ENCODE results near the gene NUDT22.

NUDT22 gene

DNA sequence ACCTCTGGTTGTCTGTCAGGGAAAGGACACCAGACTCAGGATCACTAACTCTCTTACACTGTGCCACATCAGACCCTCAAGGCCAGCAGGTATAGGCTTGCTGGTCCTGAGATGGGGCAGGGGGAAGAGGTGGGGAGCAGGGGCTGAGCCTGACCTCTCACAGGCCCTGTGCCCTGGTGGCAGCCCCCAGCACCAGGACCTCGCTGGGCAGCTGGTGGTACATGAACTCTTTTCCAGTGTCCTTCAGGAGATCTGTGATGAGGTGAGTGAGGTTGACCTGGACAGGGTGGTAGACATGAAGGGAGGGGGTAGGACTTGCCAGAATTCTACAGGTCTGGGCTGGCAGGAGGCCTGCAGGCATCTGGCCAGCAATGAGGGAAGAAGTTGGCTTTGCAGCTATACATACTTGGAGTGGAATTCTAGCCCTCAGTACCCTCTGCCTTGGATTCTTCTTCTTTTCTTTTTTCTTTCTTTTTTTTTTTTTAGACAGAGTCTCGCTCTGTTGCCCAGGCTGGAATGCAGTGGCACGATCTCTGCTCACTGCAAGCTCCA, 1.4 kb downstream of the NUDT22 start:
- DNase-seq (ENCODE audit: low spot score): no peak

DNA sequence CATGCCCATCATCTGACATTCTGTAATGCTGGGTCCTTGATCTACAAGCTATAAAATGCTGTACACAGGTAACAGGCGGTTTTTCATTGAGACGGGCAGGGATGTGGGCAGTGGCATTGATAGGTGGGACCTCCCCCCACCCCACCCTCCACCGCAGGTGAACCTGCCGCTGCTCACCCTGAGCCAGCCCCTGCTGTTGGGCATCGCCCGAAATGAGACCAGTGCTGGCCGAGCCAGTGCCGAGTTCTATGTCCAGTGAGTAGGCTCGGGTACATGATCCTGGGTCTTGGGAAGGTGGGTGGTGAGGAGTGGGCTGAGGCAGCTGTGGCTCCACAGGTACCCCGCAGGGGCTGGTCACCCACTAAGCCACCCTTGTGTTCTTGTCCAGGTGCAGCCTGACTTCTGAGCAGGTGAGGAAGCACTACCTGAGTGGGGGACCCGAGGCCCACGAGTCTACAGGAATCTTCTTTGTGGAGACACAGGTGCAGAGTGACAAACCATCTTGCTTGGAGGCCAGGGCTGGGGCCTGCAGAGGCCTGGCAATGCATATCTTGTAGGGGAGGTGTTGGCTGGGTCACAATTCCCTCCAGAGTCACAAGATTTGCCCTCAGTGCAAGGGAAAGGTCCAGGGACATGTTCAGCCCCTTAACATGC, 3.1 kb downstream of the NUDT22 start:
- DNase-seq (ENCODE audit: low spot score): no peak

DNA sequence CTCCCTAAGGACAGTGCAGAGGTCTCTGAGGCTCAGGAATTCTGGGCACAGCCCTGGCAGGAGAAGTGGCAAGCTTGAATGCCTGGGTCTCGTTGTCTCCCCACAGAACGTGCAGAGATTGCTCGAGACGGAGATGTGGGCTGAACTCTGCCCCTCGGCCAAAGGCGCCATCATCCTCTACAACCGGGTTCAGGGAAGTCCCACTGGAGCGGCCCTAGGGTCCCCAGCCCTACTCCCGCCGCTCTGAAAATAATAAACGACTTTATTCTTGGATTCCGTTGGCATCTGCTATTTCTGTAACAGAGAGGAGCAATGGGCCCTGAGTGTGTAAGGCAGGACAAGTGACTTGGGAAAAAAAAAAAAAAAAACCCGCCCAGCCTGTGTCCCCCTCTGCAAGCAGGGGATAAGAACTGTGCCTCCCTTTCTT, 3.7 kb downstream of the NUDT22 start:
- no peak for DNase-seq (ENCODE audit: low spot score)

DNA sequence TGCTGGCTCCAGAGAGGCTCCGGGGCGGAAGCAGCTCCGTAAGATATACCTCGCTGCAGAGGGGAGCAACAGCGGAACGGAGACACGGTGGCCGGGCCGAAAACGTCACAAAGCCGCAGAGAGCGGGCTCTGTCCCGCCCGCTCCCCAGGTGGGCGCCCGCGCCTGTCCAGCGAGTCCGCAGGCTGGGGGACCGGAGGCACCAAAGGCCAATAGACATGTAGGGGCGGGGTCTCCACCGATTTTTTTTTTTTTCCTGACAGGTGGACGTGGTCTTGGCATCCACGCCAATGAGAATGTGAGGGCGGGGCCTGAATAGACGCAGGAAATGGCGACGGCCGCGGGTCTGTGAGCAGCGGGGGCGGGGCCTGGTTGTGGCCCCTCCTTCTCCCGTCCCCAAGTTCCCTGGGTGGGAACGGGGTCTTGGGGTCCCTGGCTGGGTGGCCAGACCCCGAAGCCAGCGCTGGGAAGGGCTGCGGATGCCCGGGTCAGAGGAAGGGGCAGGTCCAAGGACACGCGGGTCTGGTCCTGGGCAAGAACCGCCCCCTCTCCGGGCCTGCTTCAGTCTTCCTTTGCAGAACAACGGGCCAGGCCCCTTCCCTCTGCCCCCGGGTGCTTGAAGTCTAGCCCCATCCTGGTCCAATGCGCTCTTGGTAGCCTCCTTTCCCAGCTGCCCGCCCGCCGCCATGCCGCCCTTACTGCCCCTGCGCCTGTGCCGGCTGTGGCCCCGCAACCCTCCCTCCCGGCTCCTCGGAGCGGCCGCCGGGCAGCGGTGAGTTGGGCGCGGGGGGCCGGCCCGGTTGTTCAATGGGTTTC, 4.3 kb downstream of the NUDT22 start, which contains the start of gene DNAJC4:
Gene DNAJC4 (plus strand): TSS at position 378 of the 814 bp plus-strand sequence. CDS start 307 bp downstream, at position 685.
- DNase-seq (ENCODE audit: low spot score): peak; percentile 88

DNA sequence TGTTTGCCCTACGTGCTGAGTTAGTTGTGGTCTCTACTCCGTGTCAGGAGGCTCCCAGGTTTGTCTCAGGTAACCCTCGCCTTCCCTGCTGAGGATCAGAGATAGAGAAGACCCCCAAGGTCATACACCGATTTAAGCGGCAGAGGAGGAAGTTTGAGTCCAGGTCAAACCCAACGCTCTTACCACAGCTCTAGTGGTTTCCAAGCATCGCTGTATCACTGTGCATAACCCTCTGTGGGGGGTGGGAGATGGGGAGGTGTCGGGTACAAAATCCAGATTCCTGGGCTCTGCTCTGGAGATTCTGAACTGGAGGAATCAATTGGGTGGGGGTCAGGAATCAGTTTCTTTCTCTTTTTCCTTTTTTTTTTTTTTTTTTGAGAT, 4.9 kb downstream of the NUDT22 start:
- DNase-seq (ENCODE audit: low spot score): no peak

DNA sequence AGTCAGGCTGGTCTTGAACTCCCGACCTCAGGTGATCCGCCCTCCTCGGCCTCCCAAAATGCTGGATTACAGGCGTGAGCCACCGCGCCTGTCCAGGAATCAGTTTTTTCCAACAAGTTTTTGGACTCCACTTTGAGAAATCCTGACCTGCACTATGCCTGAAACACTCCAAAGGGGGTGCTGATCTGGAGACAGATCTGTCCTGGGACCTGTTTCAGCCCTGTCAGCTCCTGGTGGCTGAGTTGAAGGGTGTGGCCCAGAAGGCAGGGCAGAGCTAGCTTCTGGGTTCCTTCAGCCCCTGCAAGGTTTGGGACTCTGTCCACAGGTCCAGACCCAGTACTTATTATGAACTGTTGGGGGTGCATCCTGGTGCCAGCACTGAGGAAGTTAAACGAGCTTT, 5.5 kb downstream of the NUDT22 start:
- DNase-seq (ENCODE audit: low spot score): no peak

DNA sequence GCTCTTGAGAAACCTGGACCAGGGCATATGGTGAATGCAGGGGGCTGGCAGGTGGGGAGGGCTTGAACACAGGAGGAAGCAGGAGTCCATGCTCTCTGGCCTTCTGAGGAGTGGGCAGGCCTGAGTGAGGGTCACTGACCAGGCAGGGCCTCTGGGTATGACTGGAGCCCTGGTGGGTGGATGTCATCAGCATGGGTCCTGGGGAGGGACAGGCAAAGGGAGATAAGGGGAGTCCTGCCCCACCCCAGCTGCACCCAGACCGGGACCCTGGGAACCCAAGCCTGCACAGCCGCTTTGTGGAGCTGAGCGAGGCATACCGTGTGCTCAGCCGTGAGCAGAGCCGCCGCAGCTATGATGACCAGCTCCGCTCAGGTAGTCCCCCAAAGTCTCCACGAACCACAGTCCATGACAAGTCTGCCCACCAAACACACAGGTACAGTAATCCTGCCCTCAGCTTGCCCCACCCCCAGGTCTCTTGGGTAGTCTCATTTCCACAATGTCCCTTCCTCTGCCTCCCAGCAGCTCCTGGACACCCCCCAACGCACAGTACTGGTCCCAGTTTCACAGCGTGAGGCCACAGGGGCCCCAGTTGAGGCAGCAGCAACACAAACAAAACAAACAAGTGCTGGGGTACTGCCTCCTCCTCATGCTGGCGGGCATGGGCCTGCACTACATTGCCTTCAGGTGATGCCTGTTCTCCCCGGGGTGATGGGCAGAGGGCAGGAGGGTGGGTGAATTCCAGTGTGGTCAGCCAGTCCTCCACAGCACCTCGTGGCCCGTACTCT, 6.3 kb downstream of the NUDT22 start:
- DNase-seq (ENCODE audit: low spot score): no peak

DNA sequence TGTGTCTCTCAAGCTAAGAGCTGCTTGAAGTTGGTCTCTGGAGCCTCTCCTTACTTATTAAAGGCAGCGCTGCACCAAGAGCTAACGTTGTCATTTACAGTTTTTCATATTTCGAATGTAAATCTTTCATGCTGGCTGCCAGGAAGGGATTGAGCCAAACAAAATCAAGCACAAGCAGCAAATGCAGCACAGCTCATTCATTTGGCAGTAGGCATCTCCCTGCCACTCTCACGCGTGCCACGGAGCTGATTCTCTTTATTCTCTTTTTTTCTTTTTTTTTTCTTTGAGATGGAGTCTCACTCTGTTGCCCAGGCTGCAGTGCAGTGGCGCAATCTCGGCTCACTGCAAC, 6.9 kb downstream of the NUDT22 start:
- DNase-seq (ENCODE audit: low spot score): no peak

DNA sequence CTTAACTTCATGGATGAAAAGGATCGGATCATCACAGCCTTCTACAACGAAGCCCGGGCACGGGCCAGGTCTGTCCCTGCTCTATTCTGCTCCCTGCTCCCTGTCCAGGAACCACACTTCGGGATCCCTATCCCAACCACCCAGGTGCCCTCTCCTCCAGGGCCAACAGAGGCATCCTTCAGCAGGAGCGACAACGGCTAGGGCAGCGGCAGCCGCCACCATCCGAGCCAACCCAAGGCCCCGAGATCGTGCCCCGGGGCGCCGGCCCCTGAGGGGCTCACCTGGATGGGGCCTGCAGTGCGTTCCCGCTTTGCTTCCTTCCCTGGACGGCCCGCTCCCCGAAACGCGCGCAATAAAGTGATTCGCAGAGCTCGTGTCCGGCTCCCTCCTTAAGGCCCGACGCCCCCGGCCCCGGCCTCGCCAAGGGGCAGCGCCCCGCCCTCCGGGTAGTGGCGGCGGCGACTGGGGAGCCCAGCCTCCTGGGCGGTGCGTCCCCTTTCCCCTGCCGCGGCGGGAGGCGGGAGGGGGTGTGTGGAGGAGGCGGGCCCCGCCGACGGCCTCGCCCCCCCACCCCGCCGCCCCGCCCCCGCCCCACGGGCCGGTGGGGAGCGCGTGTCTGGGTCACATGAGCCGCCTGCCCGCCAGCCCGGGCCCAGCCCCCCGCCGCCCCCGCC, 8.0 kb downstream of the NUDT22 start, which contains the start of gene VEGFB:
Gene VEGFB (plus strand): TSS at position 672 of the 674 bp plus-strand sequence. CDS start 250 bp downstream, outside the sequence.
- peak; percentile 71 for DNase-seq (ENCODE audit: low spot score)

DNA sequence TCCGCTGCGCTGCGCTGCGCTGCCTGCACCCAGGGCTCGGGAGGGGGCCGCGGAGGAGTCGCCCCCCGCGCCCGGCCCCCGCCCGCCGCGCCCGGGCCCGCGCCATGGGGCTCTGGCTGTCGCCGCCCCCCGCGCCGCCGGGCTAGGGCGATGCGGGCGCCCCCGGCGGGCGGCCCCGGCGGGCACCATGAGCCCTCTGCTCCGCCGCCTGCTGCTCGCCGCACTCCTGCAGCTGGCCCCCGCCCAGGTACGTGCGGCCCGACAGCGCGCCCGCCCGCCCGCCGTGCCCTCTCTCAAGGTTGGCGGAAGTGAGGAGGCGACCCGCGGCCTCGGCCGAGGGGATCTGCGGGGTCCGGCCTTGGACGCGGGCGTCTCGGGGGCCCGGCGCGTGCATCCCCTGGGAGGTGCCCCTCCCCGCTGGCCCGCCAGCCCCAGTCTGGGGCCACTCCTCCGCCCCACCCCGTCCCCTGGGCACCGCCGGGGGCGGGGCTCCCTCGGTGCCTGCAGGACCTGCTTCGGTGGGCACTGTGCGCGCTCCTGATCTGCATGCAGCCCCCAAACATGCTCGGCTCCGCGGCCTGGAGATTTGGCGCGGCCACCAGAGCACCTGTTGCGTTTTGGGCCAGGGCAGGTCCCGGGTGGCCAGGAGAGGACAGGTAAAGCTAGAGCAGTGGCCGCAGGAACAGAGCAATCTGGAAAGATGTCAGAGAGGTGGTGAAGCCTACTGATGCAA, 8.7 kb downstream of the NUDT22 start:
- DNase-seq (ENCODE audit: low spot score): peak; percentile 68

DNA sequence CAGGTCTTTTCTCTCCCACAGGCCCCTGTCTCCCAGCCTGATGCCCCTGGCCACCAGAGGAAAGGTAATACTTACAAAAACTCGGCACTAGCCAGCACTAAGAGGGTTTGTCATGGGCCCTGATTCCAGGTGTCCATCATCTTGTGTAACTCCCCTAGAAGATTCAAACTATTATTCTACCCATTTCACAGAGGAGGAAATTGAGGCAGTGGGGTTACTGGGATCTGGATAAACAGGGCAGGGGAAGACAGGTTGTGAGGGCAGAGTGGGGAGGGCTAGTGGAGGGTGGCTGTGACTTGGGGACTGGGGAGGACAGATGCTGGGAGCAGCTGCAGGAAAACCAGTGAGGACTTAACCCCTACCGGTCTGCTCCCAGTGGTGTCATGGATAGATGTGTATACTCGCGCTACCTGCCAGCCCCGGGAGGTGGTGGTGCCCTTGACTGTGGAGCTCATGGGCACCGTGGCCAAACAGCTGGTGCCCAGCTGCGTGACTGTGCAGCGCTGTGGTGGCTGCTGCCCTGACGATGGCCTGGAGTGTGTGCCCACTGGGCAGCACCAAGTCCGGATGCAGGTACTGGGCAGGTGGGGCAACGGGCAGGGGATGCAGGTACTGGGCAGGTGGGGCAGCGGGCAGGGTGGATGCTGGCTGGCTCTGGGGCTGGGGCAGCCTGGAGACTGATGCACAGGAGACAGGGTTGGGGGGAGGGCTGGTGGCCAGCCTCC, 9.5 kb downstream of the NUDT22 start:
- DNase-seq (ENCODE audit: low spot score): no peak

DNA sequence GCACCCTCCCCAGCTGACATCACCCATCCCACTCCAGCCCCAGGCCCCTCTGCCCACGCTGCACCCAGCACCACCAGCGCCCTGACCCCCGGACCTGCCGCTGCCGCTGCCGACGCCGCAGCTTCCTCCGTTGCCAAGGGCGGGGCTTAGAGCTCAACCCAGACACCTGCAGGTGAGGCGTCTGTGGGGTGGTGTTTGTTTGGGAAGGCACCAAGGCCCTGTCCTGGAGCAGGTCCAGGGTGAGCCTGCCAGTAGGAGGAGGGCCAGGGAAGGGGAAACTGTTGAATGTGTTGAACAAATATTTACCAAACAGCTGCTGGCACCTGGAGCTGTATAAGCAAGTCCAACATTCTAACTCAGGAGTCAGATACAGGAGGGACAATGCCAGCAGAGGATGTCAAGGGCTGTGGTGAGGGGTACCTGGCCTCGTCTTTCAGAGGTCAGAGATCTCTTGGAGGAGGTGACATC, 11.4 kb downstream of the NUDT22 start:
- DNase-seq (ENCODE audit: low spot score): no peak

DNA sequence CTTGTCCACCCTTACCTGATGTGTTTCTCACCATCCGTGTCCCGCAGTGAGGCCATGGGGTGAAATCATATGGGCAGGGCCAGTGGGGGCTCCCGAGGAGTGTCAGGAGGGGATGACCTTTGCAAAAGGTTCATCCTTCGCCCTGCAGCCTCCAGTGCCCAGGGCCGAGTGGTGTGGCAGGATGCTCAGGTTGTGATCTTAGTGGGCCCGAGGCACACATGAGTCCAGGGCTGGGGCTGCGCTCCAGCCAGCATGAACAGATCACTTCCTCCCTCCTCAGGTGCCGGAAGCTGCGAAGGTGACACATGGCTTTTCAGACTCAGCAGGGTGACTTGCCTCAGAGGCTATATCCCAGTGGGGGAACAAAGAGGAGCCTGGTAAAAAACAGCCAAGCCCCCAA, 12.0 kb downstream of the NUDT22 start:
- no peak for DNase-seq (ENCODE audit: low spot score)

DNA sequence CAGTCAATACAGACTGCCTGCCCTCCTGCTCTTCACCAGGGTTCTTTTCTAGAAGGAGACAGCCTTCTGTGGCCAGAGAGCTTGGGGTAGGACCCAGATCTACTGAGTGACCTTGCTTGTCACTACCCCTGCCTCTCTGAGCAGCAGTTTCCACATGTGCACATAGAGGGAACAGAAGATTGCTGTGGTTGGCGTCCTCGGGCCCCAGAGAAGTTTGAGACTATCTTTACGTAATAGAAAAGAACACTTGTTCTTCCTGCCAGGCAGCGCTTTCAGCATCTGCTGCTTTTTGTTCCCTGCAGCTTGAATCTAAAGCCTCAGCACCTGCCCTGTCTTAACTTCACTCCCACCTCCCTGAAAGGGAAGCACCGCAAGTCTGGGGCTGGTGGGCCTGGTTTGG, 12.9 kb downstream of the NUDT22 start:
- DNase-seq (ENCODE audit: low spot score): no peak

DNA sequence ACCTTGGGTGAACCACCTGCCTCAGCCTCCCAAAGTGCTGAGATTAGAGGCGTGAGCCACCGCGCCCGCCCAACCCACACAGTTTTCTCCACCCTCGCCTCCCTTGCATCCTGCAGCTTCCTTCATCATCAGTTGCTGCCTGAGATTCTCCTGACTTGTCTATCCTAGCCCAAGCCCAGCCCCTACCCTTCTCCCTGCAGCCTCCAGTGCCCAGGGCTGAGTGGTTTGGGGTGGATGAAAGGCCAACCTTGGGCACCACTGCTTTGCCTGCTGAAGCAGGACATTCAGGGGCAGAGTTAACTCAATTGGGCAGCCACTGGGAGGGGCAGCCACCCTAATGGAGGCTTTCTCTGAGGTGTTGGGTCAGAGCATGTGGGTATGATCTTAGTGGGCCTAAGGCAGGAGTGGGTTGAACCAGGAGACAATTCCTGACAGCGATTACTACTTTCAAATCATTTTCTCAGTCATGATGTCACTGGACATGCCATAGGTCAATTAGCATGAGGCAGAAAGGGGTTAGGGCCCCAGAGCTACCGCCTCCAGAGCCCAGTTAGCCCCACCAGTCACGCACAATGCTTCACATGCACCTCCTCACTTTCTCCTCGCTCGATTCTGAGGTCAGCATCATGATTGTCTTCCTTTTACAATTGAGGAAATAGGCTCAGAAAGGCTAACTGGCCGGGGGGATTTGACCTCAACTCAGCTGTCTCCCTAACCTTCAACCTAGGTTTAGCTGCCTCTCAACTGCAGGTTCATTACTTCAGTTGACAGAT, 13.8 kb downstream of the NUDT22 start:
- DNase-seq (ENCODE audit: low spot score): no peak

DNA sequence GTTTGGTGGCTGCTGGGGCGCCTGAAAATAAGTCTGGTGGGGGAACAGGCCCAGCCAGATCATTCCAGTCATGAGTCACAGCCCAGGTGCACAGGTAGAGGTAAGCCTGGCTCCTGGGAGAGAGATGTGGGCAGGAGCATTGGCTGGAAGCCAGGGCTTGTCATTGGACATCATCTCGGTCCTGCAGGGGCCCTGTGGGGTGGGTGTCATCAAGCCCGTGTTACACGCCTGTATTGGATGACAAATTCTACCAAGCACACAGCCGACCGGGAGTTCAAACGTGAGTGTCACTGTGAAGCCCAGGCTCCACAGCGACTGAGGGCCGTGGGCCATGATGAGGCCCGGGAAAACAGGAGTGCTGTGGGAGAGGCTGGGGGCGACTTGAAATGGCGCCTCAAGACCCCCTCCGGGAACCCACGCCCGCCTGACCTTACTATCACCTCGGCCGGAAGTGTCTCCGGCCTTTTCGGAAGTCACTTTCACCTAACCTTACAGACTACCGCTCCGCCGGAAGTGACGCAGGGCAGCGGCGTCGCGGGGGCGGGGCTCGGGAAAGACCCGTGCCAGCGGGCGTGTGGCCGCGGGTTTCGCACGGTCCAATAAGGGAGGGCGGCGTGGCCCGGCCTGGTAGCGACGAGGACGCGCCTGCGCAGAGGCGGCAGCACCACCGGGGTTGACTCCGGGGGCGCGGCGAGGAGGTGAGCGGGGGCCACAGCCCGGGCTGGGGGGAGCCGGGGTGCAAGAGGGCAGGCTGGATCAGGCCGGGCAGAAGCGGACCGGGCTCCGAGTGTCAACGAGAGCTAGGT, 14.6 kb downstream of the NUDT22 start, which contains the start of gene FKBP2:
Gene FKBP2 (plus strand): TSS at position 661 of the 806 bp plus-strand sequence. CDS start 1,293 bp downstream, outside the sequence.
- DNase-seq (ENCODE audit: low spot score): peak; percentile 95

DNA sequence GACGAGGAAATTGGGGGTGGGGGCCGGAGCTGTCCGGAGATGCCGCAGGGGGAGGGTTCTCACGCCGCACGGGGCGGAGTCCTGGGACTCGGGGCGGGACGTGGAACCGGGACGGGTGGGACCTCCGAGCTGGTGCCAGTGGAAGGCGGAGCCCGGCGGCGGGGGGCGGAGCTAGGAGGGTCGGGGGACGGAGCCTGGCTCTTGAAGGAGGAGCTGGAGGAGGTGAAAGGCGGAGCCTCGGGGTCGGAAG, 15.1 kb downstream of the NUDT22 start:
- peak; percentile 88 for DNase-seq (ENCODE audit: low spot score)

DNA sequence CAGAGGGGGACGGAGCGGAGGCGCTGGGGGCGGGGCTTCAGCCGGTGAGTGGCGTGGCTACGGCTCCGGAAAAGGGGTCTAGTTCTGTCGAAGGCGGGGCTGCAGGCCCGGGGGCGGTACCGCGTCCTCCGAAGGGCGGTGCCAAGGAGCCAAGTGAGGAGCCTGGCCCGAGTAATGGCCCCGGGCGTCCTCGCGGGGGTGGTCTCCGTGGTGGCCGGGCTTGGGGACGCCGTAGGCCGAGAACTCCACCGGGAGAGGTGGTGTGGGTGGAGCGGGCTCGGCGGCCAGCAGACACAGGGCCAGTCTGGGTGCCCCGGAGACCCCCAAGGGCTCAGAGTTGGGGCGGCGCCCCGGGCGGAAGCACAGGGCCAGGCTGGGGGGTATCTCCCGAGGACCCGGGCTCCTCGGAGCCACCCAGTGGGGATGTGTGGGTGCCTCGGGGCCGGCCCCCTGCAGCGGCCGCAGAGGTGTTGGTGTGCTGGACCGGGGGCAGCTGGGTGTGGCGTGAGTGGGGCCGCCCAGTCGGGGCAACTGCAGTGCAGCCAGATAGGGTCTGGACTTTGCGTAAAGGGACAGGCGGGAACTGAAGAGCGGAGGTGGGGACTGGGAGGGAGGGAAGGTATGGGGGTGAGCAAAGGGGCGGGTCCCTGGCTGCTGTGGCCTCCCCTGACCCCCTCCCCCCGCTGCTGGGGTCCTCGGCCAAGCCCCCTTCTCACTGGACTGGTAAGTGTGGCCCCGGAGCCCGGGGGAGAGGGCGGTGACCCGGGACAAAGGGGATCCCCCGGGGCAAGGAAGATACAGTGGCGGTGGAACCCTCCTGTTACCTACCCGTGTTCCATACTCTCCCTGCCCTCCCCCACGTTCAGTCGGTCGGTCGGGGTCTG, 15.7 kb downstream of the NUDT22 start:
- peak; percentile 69 for DNase-seq (ENCODE audit: low spot score)
